WERI-Rb-1 (cell line): Measurements from ENCODE around the gene LRFN3.

Source experiments
- DNase-seq: peaks from one replicate; pipeline ENCODE4 v3.0.0-alpha.2; 2020
- H3K27ac ChIP-seq: fragments of 250-450 bp; sonication (Bioruptor Pico); 2 replicates; pipeline ENCODE4 v1.5.1; 2020; ENCODE audit warnings: mild to moderate bottlenecking, moderate library complexity
- H3K27me3 ChIP-seq: fragments of 250-450 bp; sonication (Bioruptor Pico); 2 replicates; pipeline ENCODE4 v1.5.1; 2021; ENCODE audit warnings: mild to moderate bottlenecking, low read depth, moderate library complexity; ENCODE audit not compliant: insufficient read depth, severe bottlenecking
- H3K36me3 ChIP-seq: fragments of 250-450 bp; sonication (Bioruptor Pico); 2 replicates; pipeline ENCODE4 v1.5.1; 2020; ENCODE audit warnings: mild to moderate bottlenecking, moderate library complexity
- H3K4me3 ChIP-seq: 2 replicates; pipeline ENCODE4 v1.5.1; 2011; ENCODE audit warnings: low read depth, mild to moderate bottlenecking, control low read depth, low read length
- H3K9me3 ChIP-seq: fragments of 250-450 bp; sonication (Bioruptor Pico); 2 replicates; pipeline ENCODE4 v1.5.1; 2021; ENCODE audit warnings: mild to moderate bottlenecking, moderate library complexity; ENCODE audit not compliant: severe bottlenecking
- TF ChIP-seq, protein P1 (sequence below): IDR thresholded peaks from 2 replicates; pipeline ENCODE4 v1.5.1; 2011; ENCODE audit warnings: low read depth, mild to moderate bottlenecking, control low read depth, inconsistent platforms, low read length

LRFN3 gene

DNA sequence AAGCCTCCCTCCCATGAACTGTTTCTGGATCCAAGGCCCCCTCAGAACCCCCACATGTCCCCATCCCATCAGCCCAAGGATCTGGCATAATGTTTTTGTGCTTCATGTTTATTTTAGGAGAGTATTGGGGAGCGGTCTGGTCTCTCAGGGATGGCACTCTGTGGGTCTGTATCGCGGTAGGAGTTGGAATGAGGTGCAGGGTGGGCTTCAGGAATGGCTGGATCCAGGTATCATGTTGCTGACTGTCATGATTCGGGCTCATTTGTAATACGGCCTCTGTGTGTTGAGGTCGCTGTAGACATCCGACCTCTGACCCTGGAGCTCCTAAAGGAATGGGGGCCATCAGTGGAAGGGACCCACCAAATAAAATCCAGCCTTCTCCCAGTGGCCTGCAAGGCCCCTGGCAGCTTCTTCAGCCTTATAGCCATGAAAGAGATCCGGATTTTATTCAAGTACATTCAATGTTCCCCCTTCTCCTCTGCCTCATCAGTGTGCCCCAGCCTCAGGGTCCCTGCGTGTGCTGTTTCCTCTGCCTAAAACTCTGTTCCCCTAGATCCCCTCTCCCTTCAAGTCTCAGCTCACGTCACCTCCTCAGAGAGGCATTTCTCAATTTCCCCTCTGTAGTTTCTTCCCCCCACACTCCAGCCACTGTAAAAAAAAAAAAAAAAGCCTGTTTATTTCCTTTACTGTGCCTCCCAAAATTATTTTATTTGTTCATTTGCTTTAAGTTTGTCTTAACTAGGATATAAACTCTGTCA lies 31.7 kb upstream of the LRFN3 start:
- Histone ChIP-seq H3K4me3 (no peak overlapping the region), H3K36me3 (no peaks in the 10 kb centered on the region), H3K9me3 (no peaks in the 10 kb centered on the region), H3K27ac (no peak overlapping the region), H3K27me3 (no peaks in the 10 kb centered on the region)
- no peak for DNase-seq
- TF ChIP-seq, protein P1, sequence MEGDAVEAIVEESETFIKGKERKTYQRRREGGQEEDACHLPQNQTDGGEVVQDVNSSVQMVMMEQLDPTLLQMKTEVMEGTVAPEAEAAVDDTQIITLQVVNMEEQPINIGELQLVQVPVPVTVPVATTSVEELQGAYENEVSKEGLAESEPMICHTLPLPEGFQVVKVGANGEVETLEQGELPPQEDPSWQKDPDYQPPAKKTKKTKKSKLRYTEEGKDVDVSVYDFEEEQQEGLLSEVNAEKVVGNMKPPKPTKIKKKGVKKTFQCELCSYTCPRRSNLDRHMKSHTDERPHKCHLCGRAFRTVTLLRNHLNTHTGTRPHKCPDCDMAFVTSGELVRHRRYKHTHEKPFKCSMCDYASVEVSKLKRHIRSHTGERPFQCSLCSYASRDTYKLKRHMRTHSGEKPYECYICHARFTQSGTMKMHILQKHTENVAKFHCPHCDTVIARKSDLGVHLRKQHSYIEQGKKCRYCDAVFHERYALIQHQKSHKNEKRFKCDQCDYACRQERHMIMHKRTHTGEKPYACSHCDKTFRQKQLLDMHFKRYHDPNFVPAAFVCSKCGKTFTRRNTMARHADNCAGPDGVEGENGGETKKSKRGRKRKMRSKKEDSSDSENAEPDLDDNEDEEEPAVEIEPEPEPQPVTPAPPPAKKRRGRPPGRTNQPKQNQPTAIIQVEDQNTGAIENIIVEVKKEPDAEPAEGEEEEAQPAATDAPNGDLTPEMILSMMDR, result no peak

- Histone ChIP-seq H3K4me3 (no peak overlapping the region), H3K9me3 (no peaks in the 10 kb centered on the region), H3K27me3 (no peaks in the 10 kb centered on the region), H3K36me3 (no peaks in the 10 kb centered on the region), H3K27ac (no peak overlapping the region)
- DNase-seq, result no peak
- TF ChIP-seq, protein P1, result no peak
These were observed 30.9 kb upstream of the LRFN3 start for GRCh38 chr19:35905178-35905727.

DNA sequence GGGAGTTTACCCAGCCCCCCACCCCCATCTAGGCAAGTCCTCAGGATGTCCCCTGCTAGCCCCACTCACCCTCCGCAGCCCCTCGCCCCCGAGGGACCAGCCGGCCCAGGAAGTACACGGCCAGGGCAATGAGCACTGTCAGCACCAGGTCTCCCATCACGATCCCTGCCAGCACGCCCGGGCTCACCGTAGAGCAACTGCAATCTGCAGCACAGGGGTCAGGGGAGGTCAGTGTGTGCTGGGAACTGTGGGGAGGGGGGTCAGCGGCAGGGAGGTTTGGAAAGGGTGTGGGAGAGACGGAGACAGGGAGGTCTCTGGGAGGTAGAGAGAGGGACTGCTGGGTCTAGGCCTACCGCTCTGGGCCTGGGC lies 28.8 kb upstream of the LRFN3 start:
- Histone ChIP-seq H3K27me3 (no peaks in the 10 kb centered on the region), H3K9me3 (no peaks in the 10 kb centered on the region), H3K36me3 (no peaks in the 10 kb centered on the region), H3K4me3 (no peak overlapping the region), H3K27ac (no peak overlapping the region)
- peak; percentile 27 for DNase-seq
- TF ChIP-seq, protein P1, result no peak

DNA sequence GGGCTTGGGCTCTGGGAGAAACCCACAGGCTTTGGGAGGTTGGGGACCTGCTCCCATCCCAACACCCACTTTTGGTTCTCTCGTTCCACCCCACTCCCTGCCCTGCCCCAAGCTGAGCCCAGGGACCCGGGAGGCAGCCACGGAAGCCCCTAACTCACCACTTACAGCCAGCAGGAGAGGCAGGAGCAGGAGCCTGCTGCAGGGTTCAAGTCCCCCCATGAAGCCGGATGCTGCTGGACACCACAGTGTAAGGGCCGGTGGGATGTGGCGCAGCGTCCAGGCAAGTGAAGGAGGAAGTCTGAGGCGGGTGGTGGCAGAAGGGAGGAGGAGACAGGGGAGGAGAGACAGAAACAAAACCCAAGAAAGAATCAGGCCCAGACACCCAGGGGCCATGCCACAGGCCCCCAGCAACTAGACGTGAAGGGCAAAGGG lies 28.1 kb upstream of the LRFN3 start, which contains the start of gene TYROBP:
Gene TYROBP, minus strand, starts transcription at position 286 of the 432 bp plus-strand sequence. Its CDS starts 67 bp downstream, at position 219.
- Histone ChIP-seq H3K27ac (no peak within 1 kb of the TSS), H3K27me3 (no peaks in the 10 kb centered on the region), H3K9me3 (no peaks in the 10 kb centered on the region), H3K4me3 (no peak within 1 kb of the TSS), H3K36me3 (no peaks in the 10 kb centered on the region)
- no peak for DNase-seq
- TF ChIP-seq, protein P1, result no peak

DNA sequence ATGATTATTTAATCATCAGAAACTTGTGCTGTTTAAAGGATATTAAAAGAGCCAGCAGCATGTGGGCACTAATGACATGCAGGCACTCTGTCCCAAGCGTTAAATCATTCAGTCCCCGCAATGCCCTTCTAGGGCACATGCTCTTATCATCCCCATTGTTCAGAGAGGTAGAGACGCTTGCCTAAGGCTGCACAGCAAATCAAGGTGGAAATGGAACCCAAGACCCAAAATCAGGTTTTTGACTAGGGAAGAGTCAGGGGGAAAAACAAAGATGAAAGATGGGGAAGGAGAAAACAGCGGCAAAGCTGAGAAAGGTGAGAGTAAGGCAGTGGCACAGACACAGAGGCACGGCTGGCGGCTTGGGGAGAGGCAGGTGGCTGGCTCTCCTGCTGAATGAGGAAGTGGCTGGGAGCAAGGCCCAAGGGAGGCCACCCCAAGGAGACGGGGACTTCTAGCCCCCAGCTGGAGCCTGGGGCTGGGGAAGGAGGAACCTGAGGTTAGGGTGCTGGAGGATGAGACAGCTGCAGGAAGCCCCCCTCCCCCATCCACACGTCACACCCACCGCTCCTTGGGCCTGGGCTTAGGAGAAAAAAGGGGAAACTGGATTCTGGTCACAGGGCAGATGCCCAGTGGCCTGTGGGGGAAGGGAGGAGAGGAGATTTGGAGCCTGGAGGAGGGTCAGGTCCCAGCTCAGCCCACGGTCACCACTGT lies 27.0 kb upstream of the LRFN3 start:
- Histone ChIP-seq H3K36me3 (no peaks in the 10 kb centered on the region), H3K27me3 (no peaks in the 10 kb centered on the region), H3K9me3 (no peaks in the 10 kb centered on the region), H3K27ac (no peak overlapping the region), H3K4me3 (no peak overlapping the region)
- TF ChIP-seq, protein P1, result no peak
- peak; percentile 29 for DNase-seq
